ENCODE results near the gene TRABD. TPM values are rescaled to one million over a fixed set of nuclear protein-coding genes. Genes with fewer than 3 reads are reported as not detected.
A peak's percentile ranks its signal among the peaks of the same experiment; 100 is the strongest.

TRABD gene
- total RNA-seq, 1 donor from 2014 or later = 35.7 TPM

GRCh38 chr22:50227579-50228215, 42.0 kb downstream of the TRABD start:
- peaks cover 7% of the 10 kb centered on the region for H3K36me3 ChIP-seq (ENCODE audit: insufficient read depth, low read length)
- no peak overlapping the region for H3K27ac ChIP-seq (ENCODE audit: low read depth, low read length)
- H3K27me3 ChIP-seq (ENCODE audit: insufficient read depth, low read length) = no peaks in the 10 kb centered on the region
- Mint-ChIP-seq H3K27ac (ENCODE audit: unreplicated experiment) (no peak overlapping the region), H3K27me3 (ENCODE audit: low read depth, unreplicated experiment) (no peaks in the 10 kb centered on the region), H3K36me3 (ENCODE audit: low read depth, unreplicated experiment) (peaks cover 20% of the 10 kb centered on the region), H3K9me3 (ENCODE audit: unreplicated experiment) (no peaks in the 10 kb centered on the region), H3K4me1 (ENCODE audit: low read depth, unreplicated experiment) (peaks cover 2% of the 10 kb centered on the region), H3K4me3 (ENCODE audit: unreplicated experiment) (no peak overlapping the region)
- no peaks in the 10 kb centered on the region for H3K9me3 ChIP-seq (ENCODE audit: insufficient read depth, low read depth, low read length)
- H3K4me1 ChIP-seq (ENCODE audit: insufficient read depth, low read length) = no peaks in the 10 kb centered on the region
- no peak overlapping the region for H3K4me2 ChIP-seq (ENCODE audit: low read length)
- H3K9ac ChIP-seq (ENCODE audit: low read length) = no peak overlapping the region
- no peak for DNase-seq (ENCODE audit: low read depth)
- no peak for FAIRE-seq
- TF ChIP-seq EZH2 (IDR thresholded peaks at IDR 0.05; ENCODE audit: insufficient read depth, low read length) = no peak
- TF ChIP-seq, protein P1, sequence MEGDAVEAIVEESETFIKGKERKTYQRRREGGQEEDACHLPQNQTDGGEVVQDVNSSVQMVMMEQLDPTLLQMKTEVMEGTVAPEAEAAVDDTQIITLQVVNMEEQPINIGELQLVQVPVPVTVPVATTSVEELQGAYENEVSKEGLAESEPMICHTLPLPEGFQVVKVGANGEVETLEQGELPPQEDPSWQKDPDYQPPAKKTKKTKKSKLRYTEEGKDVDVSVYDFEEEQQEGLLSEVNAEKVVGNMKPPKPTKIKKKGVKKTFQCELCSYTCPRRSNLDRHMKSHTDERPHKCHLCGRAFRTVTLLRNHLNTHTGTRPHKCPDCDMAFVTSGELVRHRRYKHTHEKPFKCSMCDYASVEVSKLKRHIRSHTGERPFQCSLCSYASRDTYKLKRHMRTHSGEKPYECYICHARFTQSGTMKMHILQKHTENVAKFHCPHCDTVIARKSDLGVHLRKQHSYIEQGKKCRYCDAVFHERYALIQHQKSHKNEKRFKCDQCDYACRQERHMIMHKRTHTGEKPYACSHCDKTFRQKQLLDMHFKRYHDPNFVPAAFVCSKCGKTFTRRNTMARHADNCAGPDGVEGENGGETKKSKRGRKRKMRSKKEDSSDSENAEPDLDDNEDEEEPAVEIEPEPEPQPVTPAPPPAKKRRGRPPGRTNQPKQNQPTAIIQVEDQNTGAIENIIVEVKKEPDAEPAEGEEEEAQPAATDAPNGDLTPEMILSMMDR (IDR thresholded peaks at IDR 0.05; ENCODE audit: insufficient read depth, low read depth, low read length) = no peak
- H3K4me3 ChIP-seq (ENCODE audit: insufficient read depth, low read depth, low read length) = no peak overlapping the region
- H4K20me1 ChIP-seq (ENCODE audit: insufficient read depth, low read length) = peaks cover 36% of the 10 kb centered on the region
- no peaks in the 10 kb centered on the region for H3K79me2 ChIP-seq (ENCODE audit: insufficient read depth, low read length)
- H2AFZ ChIP-seq (ENCODE audit: low read depth, low read length) = no peak overlapping the region

- H3K27me3 ChIP-seq (ENCODE audit: insufficient read depth, low read length) = no peaks in the 10 kb centered on the region
- H3K27ac ChIP-seq (ENCODE audit: low read depth, low read length) = no peak overlapping the region
- H3K4me3 Mint-ChIP-seq (ENCODE audit: unreplicated experiment) = no peak overlapping the region
- peaks cover 18% of the 10 kb centered on the region for H3K36me3 Mint-ChIP-seq (ENCODE audit: low read depth, unreplicated experiment)
- H3K9me3 Mint-ChIP-seq (ENCODE audit: unreplicated experiment) = no peaks in the 10 kb centered on the region
- H4K20me1 ChIP-seq (ENCODE audit: insufficient read depth, low read length) = peaks cover 32% of the 10 kb centered on the region
- FAIRE-seq = no peak
- TF ChIP-seq, protein P1 (IDR thresholded peaks at IDR 0.05; ENCODE audit: insufficient read depth, low read depth, low read length) = no peak
- no peak for TF ChIP-seq EZH2 (IDR thresholded peaks at IDR 0.05; ENCODE audit: insufficient read depth, low read length)
- no peaks in the 10 kb centered on the region for H3K4me1 ChIP-seq (ENCODE audit: insufficient read depth, low read length)
- no peaks in the 10 kb centered on the region for H3K27me3 Mint-ChIP-seq (ENCODE audit: low read depth, unreplicated experiment)
- H3K36me3 ChIP-seq (ENCODE audit: insufficient read depth, low read length) = peaks cover 2% of the 10 kb centered on the region
- H2AFZ ChIP-seq (ENCODE audit: low read depth, low read length) = no peak overlapping the region
- peak overlapping the region; percentile 31 for H3K27ac Mint-ChIP-seq (ENCODE audit: unreplicated experiment)
- H3K9me3 ChIP-seq (ENCODE audit: insufficient read depth, low read depth, low read length) = no peaks in the 10 kb centered on the region
- H3K9ac ChIP-seq (ENCODE audit: low read length) = no peak overlapping the region
- no peak overlapping the region for H3K4me3 ChIP-seq (ENCODE audit: insufficient read depth, low read depth, low read length)
- H3K79me2 ChIP-seq (ENCODE audit: insufficient read depth, low read length) = peaks cover 7% of the 10 kb centered on the region
- DNase-seq (ENCODE audit: low read depth) = no peak
- no peaks in the 10 kb centered on the region for H3K4me1 Mint-ChIP-seq (ENCODE audit: low read depth, unreplicated experiment)
- no peak overlapping the region for H3K4me2 ChIP-seq (ENCODE audit: low read length)
Measured at GRCh38 chr22:50228366-50228765, 42.7 kb downstream of the TRABD start.

- Histone ChIP-seq H3K4me2 (ENCODE audit: low read length) (no peak overlapping the region), H3K36me3 (ENCODE audit: insufficient read depth, low read length) (no peaks in the 10 kb centered on the region), H2AFZ (ENCODE audit: low read depth, low read length) (no peak overlapping the region), H4K20me1 (ENCODE audit: insufficient read depth, low read length) (peaks cover 42% of the 10 kb centered on the region), H3K79me2 (ENCODE audit: insufficient read depth, low read length) (peaks cover 17% of the 10 kb centered on the region), H3K4me1 (ENCODE audit: insufficient read depth, low read length) (no peaks in the 10 kb centered on the region), H3K27me3 (ENCODE audit: insufficient read depth, low read length) (no peaks in the 10 kb centered on the region), H3K27ac (ENCODE audit: low read depth, low read length) (no peak overlapping the region), H3K9me3 (ENCODE audit: insufficient read depth, low read depth, low read length) (no peaks in the 10 kb centered on the region), H3K4me3 (ENCODE audit: insufficient read depth, low read depth, low read length) (no peak overlapping the region), H3K9ac (ENCODE audit: low read length) (no peak overlapping the region)
- Mint-ChIP-seq H3K36me3 (ENCODE audit: low read depth, unreplicated experiment) (peaks cover 15% of the 10 kb centered on the region), H3K4me1 (ENCODE audit: low read depth, unreplicated experiment) (no peaks in the 10 kb centered on the region), H3K27me3 (ENCODE audit: low read depth, unreplicated experiment) (no peaks in the 10 kb centered on the region), H3K9me3 (ENCODE audit: unreplicated experiment) (no peaks in the 10 kb centered on the region), H3K27ac (ENCODE audit: unreplicated experiment) (no peak overlapping the region), H3K4me3 (ENCODE audit: unreplicated experiment) (no peak overlapping the region)
- no peak for TF ChIP-seq EZH2 (IDR thresholded peaks at IDR 0.05; ENCODE audit: insufficient read depth, low read length)
- TF ChIP-seq, protein P1 (IDR thresholded peaks at IDR 0.05; ENCODE audit: insufficient read depth, low read depth, low read length) = no peak
- FAIRE-seq (no peak), DNase-seq (ENCODE audit: low read depth) (no peak)
Measured at GRCh38 chr22:50229370-50229769, 43.7 kb downstream of the TRABD start.
